ENCODE results near the gene ENDOU.

Gene ENDOU

GRCh38 chr12:47742253-47742825 is 17.0 kb upstream of the ENDOU start:
- peak; percentile 42 to 73 (median 68) for DNase-seq

- peak in 2 of 4 experiments; percentile 49 to 59 for DNase-seq
Observed at GRCh38 chr12:47741340-47741703, 16.0 kb upstream of the ENDOU start.

DNA sequence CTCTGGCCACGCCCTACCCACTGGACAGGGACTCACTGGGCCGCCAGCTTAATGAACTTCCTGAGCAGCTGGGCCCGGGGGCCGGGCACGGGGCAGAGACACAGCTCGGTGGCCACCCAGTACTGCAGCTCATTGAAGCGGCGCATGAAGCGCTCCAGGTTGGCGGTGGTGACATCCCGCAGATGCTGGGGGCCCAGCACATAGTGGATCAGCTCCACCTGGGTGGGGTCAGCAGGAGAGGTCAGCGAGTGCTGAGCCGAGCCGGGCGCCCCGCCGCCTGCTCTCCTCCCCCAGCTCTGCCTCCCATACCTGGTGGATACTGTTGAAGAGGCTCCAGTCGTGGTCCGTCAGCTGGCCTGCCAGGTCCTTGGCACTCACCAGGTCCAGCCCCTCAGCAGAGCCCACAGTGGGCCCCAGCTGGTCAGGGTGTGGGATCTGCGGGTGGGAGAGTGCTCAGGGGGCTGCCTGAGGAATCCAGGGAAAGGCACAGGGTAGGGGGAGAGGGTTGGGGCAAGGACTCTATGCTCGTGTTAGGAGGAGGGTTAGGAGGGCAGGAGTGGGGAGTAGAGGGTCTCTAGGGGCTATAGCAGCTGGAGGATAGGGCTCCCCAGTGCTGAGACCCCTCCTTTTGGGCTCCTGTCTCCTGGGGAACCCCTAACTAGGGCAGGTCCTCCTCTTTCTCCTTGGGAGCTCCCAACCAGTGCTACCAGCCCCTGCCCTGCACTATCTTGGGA is 15.5 kb upstream of the ENDOU start:
- no peak for DNase-seq

DNA sequence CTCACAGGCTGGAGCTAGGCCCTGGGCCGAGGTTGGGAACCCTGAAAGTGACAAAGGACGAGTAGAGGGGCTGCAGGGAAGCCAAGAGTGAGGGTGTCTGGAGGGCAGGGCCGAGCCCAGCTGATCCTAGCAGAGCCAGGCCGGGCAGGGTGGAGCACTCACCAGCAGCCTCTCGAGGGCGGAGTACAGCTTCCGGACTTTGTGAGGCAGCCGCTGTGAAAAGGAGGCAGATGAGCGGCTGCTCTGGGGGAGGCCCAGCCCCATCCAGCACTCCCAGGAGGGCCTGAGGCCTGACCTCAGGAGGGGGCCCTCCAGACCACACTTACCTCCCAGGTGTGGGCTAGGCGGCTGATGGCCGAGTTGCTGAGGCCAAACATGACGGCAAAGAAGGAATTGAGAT is 14.7 kb upstream of the ENDOU start:
- DNase-seq, result no peak

DNA sequence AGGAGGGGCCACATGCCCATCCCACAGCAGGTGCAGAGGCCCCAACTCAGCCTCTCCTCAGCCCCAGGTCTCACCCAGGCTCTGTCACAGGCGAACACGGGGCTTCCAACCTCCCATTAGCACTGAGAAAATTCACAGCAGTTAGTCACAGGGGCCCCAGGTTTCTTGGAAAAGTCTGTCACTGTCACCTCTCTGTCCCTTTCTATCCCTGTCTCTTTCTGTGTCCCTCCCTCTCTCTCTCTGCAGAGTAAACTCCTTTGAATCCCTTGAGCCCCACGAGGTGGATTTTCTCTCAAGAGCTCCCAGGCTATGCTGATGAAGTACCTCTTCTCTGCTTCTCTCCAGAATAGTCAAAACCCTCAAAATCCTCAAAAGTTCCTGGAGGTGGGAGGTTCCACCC is 14.0 kb upstream of the ENDOU start:
- DNase-seq, result no peak

DNA sequence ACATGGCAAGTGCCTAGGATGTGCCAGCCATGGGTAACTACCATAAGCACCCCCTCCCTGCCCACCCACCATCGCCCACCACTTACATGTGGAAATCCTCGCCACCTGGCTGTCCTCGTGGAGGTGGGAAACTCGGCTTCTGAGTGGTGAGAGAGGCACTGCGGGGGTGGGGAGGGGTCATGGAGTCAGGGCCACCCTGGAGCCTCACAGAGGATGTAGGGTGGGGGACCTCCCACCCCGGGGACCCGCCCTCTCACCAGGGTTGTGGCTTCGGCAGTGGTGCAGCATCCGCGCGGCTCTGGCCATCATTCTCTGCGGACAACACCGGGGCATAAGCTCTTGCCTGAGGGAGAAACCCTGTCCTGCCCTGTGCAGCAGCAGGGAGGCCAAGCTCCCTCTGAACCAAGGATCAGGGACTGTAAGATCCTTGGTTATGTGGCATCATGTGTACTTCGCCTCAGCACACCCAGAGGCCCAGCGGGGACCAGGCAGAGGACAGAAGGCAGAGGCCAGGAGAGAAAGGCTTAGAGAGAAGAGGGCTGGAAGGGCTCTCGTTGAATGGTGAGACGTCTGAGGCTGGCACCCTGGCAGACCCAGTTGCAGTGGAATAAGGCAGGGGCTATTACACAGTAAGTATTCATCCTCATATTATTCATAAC is 12.8 kb upstream of the ENDOU start:
- DNase-seq, result no peak

DNA sequence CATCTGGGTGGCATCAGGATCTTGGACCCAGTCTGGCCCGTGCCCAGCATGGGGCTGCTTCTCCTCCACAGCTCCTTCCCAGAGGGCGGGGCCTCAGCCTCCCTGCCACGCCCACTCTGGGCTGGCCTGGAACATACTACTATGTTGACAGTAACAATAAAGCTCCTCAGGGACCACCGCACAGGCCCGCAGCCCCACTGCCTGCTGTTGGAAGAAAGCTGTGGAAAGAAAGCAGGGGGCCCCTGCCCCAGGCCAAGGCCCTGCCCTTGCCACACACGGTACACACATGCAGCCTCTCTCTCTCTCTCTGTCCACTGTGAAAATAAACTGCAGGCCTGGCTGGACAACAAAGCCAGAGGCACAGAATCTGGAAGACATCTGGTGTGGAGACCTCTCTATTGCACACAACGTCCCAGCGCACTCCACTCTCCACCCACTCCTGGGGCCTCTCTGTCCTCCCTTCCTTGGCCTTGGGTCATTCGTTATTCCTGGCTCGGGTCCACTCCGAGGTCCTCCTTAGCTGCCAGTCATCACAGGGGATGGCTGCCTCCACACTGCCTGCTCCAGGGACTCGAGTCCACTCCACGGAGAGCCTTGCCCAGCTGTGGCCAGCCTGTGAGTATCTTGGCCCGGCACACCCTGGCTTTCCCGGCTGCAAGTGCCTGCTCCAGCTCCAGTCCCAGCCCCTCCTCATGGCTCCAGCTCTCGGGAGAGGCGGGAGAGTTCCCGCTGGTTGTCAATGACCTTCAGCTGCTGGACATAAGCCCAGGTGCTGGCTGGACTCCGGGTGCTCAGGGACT is 11.8 kb upstream of the ENDOU start:
- DNase-seq, result no peak

DNA sequence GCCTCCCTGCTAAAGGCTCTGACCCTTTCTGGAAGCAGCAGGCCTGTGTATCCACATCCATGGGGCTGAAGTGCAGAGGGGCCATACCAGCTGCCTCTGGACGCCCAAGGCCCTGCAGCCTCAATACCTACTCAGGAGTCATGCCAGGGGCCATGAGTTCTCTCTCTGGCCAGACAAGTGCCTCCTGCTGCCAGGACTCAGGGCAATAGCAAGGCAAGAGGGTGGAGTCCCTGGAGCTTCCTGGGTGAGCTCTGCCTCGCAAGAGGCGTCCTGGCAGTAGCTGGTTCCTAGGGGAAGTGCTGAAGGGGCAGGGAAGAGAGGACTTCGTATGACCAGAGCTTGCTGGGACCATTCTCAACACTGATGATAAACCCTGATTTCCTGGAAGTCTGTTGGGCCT is 10.9 kb upstream of the ENDOU start:
- no peak for DNase-seq

GRCh38 chr12:47735649-47736048 is 10.4 kb upstream of the ENDOU start:
- DNase-seq, result no peak

DNA sequence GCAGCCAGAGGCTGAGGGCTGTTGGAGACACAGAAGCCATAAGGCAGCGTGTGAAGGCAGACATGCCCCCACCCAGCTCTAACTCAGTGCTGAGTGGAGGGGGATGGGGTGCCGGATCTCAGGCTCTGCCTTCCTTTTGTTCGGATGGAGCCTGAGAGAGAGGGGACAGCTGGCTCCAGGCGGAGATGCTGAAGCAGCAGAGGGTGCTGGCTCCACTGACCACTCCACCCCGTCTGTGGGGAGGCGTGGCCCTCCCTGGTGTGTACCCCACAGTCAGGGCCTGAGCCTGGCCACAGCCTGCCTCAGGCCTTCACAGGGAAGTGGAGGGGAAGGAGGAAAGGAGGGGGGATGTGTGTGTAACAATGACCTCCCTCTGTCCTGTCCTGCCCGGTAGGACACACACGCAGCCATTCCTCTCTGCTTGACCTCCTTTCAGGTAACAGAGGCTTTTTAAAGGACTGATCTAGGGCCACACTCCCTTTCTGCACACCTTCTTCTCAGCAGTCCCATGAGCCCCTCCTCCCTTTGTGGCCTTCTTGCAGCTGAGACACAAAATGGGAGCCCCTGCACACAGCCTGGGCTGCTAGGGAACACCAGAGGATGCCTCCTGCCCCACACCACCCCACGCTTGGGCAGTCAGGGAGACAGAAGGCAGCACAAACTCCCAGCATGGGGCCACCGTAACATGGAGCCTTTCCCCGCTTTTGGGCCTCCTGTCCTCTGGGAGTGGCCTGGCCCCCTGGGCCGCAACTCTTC is 9.6 kb upstream of the ENDOU start:
- DNase-seq, result no peak

- DNase-seq, result no peak
Observed at GRCh38 chr12:47733142-47733541, 7.9 kb upstream of the ENDOU start.

GRCh38 chr12:47732504-47732903 is 7.2 kb upstream of the ENDOU start:
- no peak for DNase-seq

DNA sequence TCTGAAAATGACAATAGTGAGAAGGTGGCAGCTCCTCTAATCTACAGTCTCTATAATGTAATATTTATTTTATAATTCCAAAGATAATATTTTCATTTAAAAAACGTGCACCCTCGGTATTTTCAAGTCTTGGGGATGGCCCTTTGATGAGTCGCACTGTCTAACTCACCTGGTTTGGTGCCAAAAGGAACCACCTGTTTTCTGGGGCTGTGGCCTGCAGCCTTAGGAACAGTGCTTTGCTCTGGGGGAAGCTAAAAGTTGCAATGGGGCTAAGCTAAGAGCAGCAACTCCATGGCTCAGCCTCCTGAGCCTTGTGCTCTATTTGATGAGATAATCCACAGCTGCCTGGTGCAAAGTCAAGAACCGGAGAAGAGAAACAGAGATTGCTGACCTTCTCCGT is 6.4 kb upstream of the ENDOU start:
- no peak for DNase-seq

DNA sequence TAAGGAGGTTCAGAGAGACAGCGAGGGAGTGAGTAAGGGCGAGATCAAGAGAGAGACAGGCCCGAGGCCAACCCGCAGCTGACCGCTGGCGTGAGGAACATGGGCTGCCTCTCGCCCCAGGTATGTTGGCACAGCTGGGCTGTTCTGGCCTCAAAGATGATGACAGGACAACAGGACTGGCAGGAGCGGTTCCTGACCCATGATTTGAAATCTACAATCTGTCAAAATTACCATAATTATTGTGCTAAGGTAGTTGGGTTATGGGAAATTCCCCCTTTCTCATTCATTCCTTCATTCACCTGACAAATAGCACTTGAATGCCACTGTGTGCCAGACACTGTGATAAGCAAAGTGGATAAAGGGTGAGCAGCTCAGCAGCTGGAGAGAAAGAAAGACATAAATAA is 5.1 kb upstream of the ENDOU start:
- no peak for DNase-seq

GRCh38 chr12:47729233-47729632 is 3.9 kb upstream of the ENDOU start:
- DNase-seq, result no peak

GRCh38 chr12:47725893-47726292 is 603 bp upstream of the ENDOU start:
- DNase-seq, result no peak

DNA sequence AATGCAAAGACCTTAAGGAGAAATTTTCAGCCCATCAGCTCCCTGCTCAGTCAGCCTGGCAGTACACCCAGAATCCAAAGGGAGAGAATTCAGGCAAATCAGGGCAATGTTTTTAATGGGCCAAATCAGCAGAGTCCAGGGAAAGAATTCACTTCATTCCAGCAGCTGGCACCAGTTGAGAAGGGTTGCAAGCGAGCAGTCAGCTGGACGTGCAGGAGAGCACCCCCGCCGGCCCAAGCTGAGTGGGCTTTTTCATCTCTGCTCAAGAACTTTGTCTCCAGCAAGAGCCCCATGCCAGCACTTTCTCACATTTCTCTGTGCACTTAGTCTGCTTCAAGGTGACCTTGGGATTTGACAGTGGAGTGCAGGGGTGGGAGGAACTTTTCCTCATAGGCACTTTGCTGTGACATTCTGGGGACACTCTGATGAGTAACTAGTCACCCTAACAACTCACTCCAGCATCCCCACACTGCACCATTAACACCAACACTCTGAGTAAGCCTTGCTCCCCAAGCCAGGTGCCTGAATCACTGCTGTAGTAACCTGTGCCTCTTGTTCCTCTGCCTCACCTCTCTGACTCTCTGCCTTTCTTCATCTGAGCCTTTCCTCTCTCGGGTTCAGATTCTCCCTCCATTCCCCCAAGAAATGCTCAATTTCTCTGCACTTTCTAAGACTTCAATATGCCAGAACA is 2.2 kb downstream of the ENDOU start:
- no peak for DNase-seq

- DNase-seq, result no peak
Observed at GRCh38 chr12:47722136-47722834, 3.0 kb downstream of the ENDOU start.

DNA sequence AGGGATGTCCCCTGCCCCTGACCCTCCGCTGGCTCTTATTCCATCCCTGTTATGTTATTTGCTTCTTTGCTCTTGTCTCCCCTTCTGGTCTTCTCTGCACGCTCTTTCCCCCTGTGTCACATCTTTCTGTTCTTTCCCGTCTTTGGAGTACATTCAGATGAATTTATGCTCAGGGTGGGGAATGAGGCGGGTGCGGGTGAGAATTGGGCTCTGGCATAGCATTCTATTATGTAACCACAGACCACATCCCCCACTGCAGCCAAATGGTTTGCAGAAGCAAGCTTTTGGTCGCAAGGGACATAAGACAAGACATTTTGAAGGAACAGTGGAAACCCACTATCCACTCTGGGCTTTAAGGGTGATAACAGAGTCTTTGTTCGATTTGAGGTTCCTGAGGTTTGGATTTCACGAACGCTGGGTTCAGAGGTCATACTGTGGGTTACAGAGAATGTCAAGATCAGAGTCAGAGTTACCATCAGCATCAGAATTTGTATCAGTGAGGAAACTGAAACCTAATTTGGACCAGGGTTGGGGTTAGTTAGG is 3.8 kb downstream of the ENDOU start:
- DNase-seq, result no peak

GRCh38 chr12:47718531-47718930 is 6.8 kb downstream of the ENDOU start:
- no peak for DNase-seq

All from activated naive CD4-positive, alpha-beta T cell (primary cell).